ENCODE measurements around the gene CREB5.

The CREB5 gene

GRCh38 chr7:28832669-28833068 lies 420.4 kb downstream of the CREB5 start:
- FAIRE-seq (no peak), DNase-seq (ENCODE audit: insufficient read length, low spot score) (no peak)
- no peak for TF ChIP-seq CTCF (IDR thresholded peaks at IDR 0.05; ENCODE audit: insufficient read depth, missing control alignments)

GRCh38 chr7:28835800-28836199 lies 423.5 kb downstream of the CREB5 start:
- no peak for FAIRE-seq

GRCh38 chr7:28836716-28837115 lies 424.4 kb downstream of the CREB5 start:
- FAIRE-seq (no peak), DNase-seq (ENCODE audit: insufficient read length, low spot score) (no peak)
- TF ChIP-seq CTCF (IDR thresholded peaks at IDR 0.05; ENCODE audit: insufficient read depth, missing control alignments), result no peak

More at GRCh38 chr7:28835800-28836199, 423.5 kb downstream of the CREB5 start:
- no peak for DNase-seq (ENCODE audit: insufficient read length, low spot score)
- no peak for TF ChIP-seq CTCF (IDR thresholded peaks at IDR 0.05; ENCODE audit: insufficient read depth, missing control alignments)

GRCh38 chr7:28837216-28837615 lies 424.9 kb downstream of the CREB5 start:
- no peak for DNase-seq (ENCODE audit: insufficient read length, low spot score)
- no peak for TF ChIP-seq CTCF (IDR thresholded peaks at IDR 0.05; ENCODE audit: insufficient read depth, missing control alignments)
- FAIRE-seq, result no peak

GRCh38 chr7:28840592-28840995 lies 428.3 kb downstream of the CREB5 start:
- DNase-seq (ENCODE audit: insufficient read length, low spot score) (no peak), FAIRE-seq (no peak)
- peak; percentile 6 for TF ChIP-seq CTCF (IDR thresholded peaks at IDR 0.05; ENCODE audit: insufficient read depth, missing control alignments)

GRCh38 chr7:28841766-28842165 lies 429.4 kb downstream of the CREB5 start:
- no peak for TF ChIP-seq CTCF (IDR thresholded peaks at IDR 0.05; ENCODE audit: insufficient read depth, missing control alignments)
- FAIRE-seq (no peak), DNase-seq (ENCODE audit: insufficient read length, low spot score) (no peak)

- FAIRE-seq (no peak), DNase-seq (ENCODE audit: insufficient read length, low spot score) (no peak)
- TF ChIP-seq CTCF (IDR thresholded peaks at IDR 0.05; ENCODE audit: insufficient read depth, missing control alignments), result no peak
These were observed 430.5 kb downstream of the CREB5 start for GRCh38 chr7:28842769-28843295.

Measured in D721Med (cell line).